ENCODE data around the gene CNTNAP2. TPM values are rescaled to one million over a fixed set of nuclear protein-coding genes. Genes with fewer than 3 reads are reported as not detected.

Gene CNTNAP2
- total RNA-seq, 3 donors from 2014 or later (not counting 1 experiment from before 2014, with no cell fraction given) = 0.18 to 1.1 TPM; not detected in 1

DNA sequence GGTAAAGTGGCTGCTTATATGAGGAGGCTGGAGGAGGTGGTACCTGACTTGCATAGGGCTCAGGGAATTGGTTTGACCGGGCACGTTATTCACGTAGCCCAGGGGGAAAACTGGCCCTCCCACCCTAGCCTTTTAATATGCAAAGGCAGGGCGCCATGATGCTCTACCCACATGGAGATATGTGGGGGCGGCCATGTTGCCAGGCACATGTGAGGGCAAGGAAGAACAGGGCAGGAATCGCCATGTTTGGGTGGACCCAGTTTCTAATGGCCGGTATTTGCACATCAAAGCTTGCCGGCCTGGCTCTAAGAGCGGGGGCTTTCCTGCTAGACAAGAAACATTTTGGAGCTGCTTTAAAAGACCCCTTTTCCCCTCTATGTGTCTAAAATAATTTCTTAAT lies 1524.2 kb downstream of the CNTNAP2 start:
- intact Hi-C loops (cut with micrococcal nuclease) = no loop called here
- Histone ChIP-seq H3K4me1 (ENCODE audit: control insufficient read depth, insufficient read depth, low read length) (no peaks in the 10 kb centered on the region), H3K36me3 (ENCODE audit: control insufficient read depth, insufficient read depth, low read length) (no peaks in the 10 kb centered on the region), H3K27me3 (ENCODE audit: control insufficient read depth, insufficient read depth, low read length) (no peaks in the 10 kb centered on the region), H3K9me3 (ENCODE audit: control insufficient read depth, insufficient read depth, low read length) (no peaks in the 10 kb centered on the region), H3K4me3 (ENCODE audit: low read length) (no peak overlapping the region), H3K27ac (ENCODE audit: low read length) (no peak overlapping the region)
- TF ChIP-seq CTCF (IDR thresholded peaks at IDR 0.05) = no peak
- 92% methylated on average over 9 of the region's 9 CpGs for WGBS (ENCODE audit: insufficient coverage)
- no peaks in the 10 kb centered on the region for H3K4me1 Mint-ChIP-seq
- DNase-seq (no peak), ATAC-seq (no peak)
- H3K36me3 Mint-ChIP-seq = peaks cover 6% of the 10 kb centered on the region
- no peak overlapping the region for H3K4me3 Mint-ChIP-seq
- peaks cover 18% of the 10 kb centered on the region in 2 donors for H3K9me3 Mint-ChIP-seq
- no peak overlapping the region for H3K27ac Mint-ChIP-seq
- no peaks in the 10 kb centered on the region for H3K27me3 Mint-ChIP-seq (ENCODE audit: low read depth in 2 of 2)

DNA sequence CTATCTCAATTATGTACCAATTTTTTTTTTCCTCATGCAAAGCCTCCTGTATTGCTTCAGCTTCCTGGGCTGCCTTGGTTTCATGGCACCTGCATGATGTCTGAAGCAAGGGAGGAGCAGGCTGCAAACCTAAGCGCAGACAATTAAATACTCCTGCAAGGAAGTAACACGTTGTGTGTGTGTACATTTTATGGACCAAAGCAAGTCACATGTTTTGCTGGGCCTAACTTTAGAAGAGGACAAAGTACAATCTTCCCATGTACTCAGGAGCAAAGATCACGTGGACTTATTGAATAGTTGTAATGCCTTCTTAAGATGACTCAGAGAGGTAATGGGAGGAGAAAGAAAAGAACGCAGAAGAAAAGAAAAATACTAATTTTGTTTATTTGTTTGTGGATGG lies 1530.0 kb downstream of the CNTNAP2 start:
- 92% methylated on average over 3 of the region's 4 CpGs for WGBS (ENCODE audit: insufficient coverage)

GRCh38 chr7:147650991-147651390 lies 1534.4 kb downstream of the CNTNAP2 start:
- DNase-seq (no peak), ATAC-seq (no peak)
- WGBS (ENCODE audit: insufficient coverage) = 87% methylated on average over 3 of the region's 3 CpGs
- Mint-ChIP-seq H3K27ac (no peak overlapping the region), H3K27me3 (ENCODE audit: low read depth in 2 of 2) (no peaks in the 10 kb centered on the region), H3K9me3 (peaks cover 15 to 18% of the 10 kb centered on the region in 2 donors), H3K4me1 (no peaks in the 10 kb centered on the region), H3K4me3 (no peak overlapping the region), H3K36me3 (peaks cover 10% of the 10 kb centered on the region)
- no peak for TF ChIP-seq CTCF (IDR thresholded peaks at IDR 0.05)
- Histone ChIP-seq H3K9me3 (ENCODE audit: control insufficient read depth, insufficient read depth, low read length) (no peaks in the 10 kb centered on the region), H3K27me3 (ENCODE audit: control insufficient read depth, insufficient read depth, low read length) (no peaks in the 10 kb centered on the region), H3K4me1 (ENCODE audit: control insufficient read depth, insufficient read depth, low read length) (no peaks in the 10 kb centered on the region), H3K27ac (ENCODE audit: low read length) (no peak overlapping the region), H3K36me3 (ENCODE audit: control insufficient read depth, insufficient read depth, low read length) (no peaks in the 10 kb centered on the region), H3K4me3 (ENCODE audit: low read length) (no peak overlapping the region)
- intact Hi-C loops (cut with micrococcal nuclease) = no loop called here

More for the DNA sequence above, 1530.0 kb downstream of the CNTNAP2 start:
- no peaks in the 10 kb centered on the region for H3K9me3 ChIP-seq (ENCODE audit: control insufficient read depth, insufficient read depth, low read length)
- ATAC-seq (no peak), DNase-seq (no peak)
- no peaks in the 10 kb centered on the region for H3K27me3 Mint-ChIP-seq (ENCODE audit: low read depth in 2 of 2)
- no peak overlapping the region for H3K4me3 ChIP-seq (ENCODE audit: low read length)
- no peak overlapping the region for H3K27ac ChIP-seq (ENCODE audit: low read length)
- intact Hi-C loops (cut with micrococcal nuclease) = no loop called here
- H3K27ac Mint-ChIP-seq = no peak overlapping the region
- no peak overlapping the region for H3K4me3 Mint-ChIP-seq
- TF ChIP-seq CTCF (IDR thresholded peaks at IDR 0.05) = no peak
- peaks cover 10% of the 10 kb centered on the region for H3K36me3 Mint-ChIP-seq
- no peaks in the 10 kb centered on the region for H3K36me3 ChIP-seq (ENCODE audit: control insufficient read depth, insufficient read depth, low read length)
- no peaks in the 10 kb centered on the region for H3K4me1 ChIP-seq (ENCODE audit: control insufficient read depth, insufficient read depth, low read length)
- no peaks in the 10 kb centered on the region for H3K4me1 Mint-ChIP-seq
- no peaks in the 10 kb centered on the region for H3K27me3 ChIP-seq (ENCODE audit: control insufficient read depth, insufficient read depth, low read length)
- peaks cover 17 to 20% of the 10 kb centered on the region in 2 donors for H3K9me3 Mint-ChIP-seq

- no peak for DNase-seq
- Histone ChIP-seq H3K4me1 (ENCODE audit: control insufficient read depth, insufficient read depth, low read length) (no peaks in the 10 kb centered on the region), H3K4me3 (ENCODE audit: low read length) (no peak overlapping the region), H3K27ac (ENCODE audit: low read length) (no peak overlapping the region), H3K27me3 (ENCODE audit: control insufficient read depth, insufficient read depth, low read length) (no peaks in the 10 kb centered on the region), H3K9me3 (ENCODE audit: control insufficient read depth, insufficient read depth, low read length) (no peaks in the 10 kb centered on the region), H3K36me3 (ENCODE audit: control insufficient read depth, insufficient read depth, low read length) (no peaks in the 10 kb centered on the region)
- Mint-ChIP-seq H3K27me3 (ENCODE audit: low read depth in 2 of 2) (no peaks in the 10 kb centered on the region), H3K4me3 (no peak overlapping the region), H3K9me3 (peaks cover 16 to 21% of the 10 kb centered on the region in 2 donors), H3K36me3 (peaks cover 10% of the 10 kb centered on the region), H3K4me1 (no peaks in the 10 kb centered on the region), H3K27ac (no peak overlapping the region)
- 76% methylated on average over 1 of the region's 1 CpG for WGBS (ENCODE audit: insufficient coverage)
- no peak for TF ChIP-seq CTCF (IDR thresholded peaks at IDR 0.05)
- intact Hi-C loops (cut with micrococcal nuclease) = no loop called here
- ATAC-seq = no peak
Measured at GRCh38 chr7:147651601-147652000, 1535.0 kb downstream of the CNTNAP2 start.

Measured in natural killer cell (primary cell).